Measurements from ENCODE around the gene TGIF2. TPM values are rescaled to one million over a fixed set of nuclear protein-coding genes. Genes with fewer than 3 reads are reported as not detected.

TGIF2 gene
- total and polyA plus RNA-seq, 9 of the 15 experiments (the other 6 are each of a cell fraction or from before 2014, with no cell fraction given) = 6.8 to 27.8 (median 15.7) TPM

DNA sequence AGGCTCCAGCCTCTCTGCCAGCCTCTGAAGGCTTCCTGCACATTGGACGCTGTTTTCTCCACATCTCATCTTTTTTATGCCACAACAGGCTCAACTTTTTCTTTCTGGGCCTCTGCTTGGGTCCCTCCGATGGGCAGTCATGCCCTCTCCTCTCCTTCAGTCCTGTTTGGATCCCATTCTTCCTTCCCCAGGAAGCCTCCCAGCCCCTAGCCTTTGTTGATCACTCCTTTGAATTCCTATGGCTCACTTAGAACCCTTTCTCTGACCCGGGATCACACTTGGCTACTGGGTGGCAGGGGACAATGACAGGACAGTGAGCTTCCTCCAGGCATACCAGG lies 68.1 kb downstream of the TGIF2 start (continued):
- TF ChIP-seq, protein P1, sequence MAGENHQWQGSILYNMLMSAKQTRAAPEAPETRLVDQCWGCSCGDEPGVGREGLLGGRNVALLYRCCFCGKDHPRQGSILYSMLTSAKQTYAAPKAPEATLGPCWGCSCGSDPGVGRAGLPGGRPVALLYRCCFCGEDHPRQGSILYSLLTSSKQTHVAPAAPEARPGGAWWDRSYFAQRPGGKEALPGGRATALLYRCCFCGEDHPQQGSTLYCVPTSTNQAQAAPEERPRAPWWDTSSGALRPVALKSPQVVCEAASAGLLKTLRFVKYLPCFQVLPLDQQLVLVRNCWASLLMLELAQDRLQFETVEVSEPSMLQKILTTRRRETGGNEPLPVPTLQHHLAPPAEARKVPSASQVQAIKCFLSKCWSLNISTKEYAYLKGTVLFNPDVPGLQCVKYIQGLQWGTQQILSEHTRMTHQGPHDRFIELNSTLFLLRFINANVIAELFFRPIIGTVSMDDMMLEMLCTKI (IDR thresholded peaks at IDR 0.05; ENCODE audit: partially characterized antibody) = no peak
- TF ChIP-seq, protein P2, sequence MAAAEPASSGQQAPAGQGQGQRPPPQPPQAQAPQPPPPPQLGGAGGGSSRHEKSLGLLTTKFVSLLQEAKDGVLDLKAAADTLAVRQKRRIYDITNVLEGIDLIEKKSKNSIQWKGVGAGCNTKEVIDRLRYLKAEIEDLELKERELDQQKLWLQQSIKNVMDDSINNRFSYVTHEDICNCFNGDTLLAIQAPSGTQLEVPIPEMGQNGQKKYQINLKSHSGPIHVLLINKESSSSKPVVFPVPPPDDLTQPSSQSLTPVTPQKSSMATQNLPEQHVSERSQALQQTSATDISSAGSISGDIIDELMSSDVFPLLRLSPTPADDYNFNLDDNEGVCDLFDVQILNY (CRISPR knock-in tag; IDR thresholded peaks at IDR 0.05) = no peak
- TF ChIP-seq MEIS2 (IDR thresholded peaks at IDR 0.05; ENCODE audit: partially characterized antibody) = no peak
- TF ChIP-seq, protein P3, sequence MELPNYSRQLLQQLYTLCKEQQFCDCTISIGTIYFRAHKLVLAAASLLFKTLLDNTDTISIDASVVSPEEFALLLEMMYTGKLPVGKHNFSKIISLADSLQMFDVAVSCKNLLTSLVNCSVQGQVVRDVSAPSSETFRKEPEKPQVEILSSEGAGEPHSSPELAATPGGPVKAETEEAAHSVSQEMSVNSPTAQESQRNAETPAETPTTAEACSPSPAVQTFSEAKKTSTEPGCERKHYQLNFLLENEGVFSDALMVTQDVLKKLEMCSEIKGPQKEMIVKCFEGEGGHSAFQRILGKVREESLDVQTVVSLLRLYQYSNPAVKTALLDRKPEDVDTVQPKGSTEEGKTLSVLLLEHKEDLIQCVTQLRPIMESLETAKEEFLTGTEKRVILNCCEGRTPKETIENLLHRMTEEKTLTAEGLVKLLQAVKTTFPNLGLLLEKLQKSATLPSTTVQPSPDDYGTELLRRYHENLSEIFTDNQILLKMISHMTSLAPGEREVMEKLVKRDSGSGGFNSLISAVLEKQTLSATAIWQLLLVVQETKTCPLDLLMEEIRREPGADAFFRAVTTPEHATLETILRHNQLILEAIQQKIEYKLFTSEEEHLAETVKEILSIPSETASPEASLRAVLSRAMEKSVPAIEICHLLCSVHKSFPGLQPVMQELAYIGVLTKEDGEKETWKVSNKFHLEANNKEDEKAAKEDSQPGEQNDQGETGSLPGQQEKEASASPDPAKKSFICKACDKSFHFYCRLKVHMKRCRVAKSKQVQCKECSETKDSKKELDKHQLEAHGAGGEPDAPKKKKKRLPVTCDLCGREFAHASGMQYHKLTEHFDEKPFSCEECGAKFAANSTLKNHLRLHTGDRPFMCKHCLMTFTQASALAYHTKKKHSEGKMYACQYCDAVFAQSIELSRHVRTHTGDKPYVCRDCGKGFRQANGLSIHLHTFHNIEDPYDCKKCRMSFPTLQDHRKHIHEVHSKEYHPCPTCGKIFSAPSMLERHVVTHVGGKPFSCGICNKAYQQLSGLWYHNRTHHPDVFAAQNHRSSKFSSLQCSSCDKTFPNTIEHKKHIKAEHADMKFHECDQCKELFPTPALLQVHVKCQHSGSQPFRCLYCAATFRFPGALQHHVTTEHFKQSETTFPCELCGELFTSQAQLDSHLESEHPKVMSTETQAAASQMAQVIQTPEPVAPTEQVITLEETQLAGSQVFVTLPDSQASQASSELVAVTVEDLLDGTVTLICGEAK (IDR thresholded peaks at IDR 0.05) = no peak
- TF ChIP-seq, protein P3 (CRISPR knock-in tag; IDR thresholded peaks at IDR 0.05) = no peak

Data from K562 (cell line).